Measurements from ENCODE around the gene SYTL2. TPM values are rescaled to one million over a fixed set of nuclear protein-coding genes. Genes with fewer than 3 reads are reported as not detected.

SYTL2 gene
- total RNA-seq, 4 donors from 2014 or later = 21.9 to 71.2 (median 28.8) TPM

DNA sequence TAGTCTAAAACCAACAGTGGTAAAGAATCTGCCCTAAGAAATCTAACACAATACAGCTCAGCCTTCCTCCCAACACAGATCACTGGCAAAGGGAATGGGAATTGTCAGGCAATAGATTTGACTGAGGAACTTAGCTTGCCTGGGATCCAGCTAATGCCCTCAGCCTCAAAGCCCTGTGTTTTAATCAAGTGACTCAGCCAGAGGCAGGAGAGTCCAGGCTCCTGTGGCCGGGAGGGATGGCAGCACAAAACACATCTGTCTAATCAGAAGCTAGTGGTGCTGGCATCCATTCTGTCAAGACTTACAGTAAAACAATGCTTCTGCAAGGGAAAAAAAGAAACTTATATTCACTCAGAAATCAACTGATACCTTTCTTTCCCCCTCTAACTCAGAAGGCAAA, 5.6 kb downstream of the SYTL2 start:
- no peak overlapping the region for H3K4me3 ChIP-seq
- no peak overlapping the region for H3K27ac ChIP-seq
- no peak for DNase-seq (ENCODE audit: low spot score in 2 of 2)
- TF ChIP-seq EP300 (IDR thresholded peaks at IDR 0.05) (no peak), POLR2A (IDR thresholded peaks at IDR 0.05) (no peak)
- TF ChIP-seq, protein P1, sequence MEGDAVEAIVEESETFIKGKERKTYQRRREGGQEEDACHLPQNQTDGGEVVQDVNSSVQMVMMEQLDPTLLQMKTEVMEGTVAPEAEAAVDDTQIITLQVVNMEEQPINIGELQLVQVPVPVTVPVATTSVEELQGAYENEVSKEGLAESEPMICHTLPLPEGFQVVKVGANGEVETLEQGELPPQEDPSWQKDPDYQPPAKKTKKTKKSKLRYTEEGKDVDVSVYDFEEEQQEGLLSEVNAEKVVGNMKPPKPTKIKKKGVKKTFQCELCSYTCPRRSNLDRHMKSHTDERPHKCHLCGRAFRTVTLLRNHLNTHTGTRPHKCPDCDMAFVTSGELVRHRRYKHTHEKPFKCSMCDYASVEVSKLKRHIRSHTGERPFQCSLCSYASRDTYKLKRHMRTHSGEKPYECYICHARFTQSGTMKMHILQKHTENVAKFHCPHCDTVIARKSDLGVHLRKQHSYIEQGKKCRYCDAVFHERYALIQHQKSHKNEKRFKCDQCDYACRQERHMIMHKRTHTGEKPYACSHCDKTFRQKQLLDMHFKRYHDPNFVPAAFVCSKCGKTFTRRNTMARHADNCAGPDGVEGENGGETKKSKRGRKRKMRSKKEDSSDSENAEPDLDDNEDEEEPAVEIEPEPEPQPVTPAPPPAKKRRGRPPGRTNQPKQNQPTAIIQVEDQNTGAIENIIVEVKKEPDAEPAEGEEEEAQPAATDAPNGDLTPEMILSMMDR (IDR thresholded peaks at IDR 0.05) = no peak
- peaks cover 0 to 7% (median 0%) of the 10 kb centered on the region in 4 donors for H3K4me1 ChIP-seq
- no peaks in the 10 kb centered on the region for H3K36me3 ChIP-seq
- WGBS, 2 donors = 20 to 25% methylated on average over 1 of the region's 1 CpG
- H3K27me3 ChIP-seq = no peaks in the 10 kb centered on the region
- no peaks in the 10 kb centered on the region for H3K9me3 ChIP-seq

DNA sequence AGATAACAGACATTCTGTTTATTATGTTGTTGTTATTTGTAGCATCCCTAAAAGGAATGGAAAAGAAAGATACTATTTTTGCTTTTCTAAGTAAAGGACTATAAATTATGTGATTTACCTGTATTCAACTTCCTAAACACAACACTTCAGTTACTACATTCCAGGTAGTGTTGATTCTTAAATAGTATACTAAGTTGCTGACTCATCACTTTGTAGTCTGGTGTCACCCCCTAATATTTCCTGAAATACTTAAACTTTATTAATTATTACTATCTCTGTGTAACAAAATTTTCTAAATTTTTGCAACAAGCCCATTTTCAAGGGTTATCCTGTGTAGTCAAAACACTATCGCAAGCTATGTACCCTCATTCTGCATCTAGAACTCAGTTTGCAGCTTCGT, 7.0 kb downstream of the SYTL2 start:
- Histone ChIP-seq H3K4me3 (no peak overlapping the region), H3K27ac (no peak overlapping the region), H3K4me1 (no peaks in the 10 kb centered on the region), H3K9me3 (no peaks in the 10 kb centered on the region), H3K27me3 (no peaks in the 10 kb centered on the region), H3K36me3 (no peaks in the 10 kb centered on the region)
- DNase-seq (ENCODE audit: low spot score in 2 of 2) = no peak
- whole genome bisulfite sequencing, 2 donors = 99 to 100% methylated on average over 2 of the region's 2 CpGs
- TF ChIP-seq, protein P1 (IDR thresholded peaks at IDR 0.05) = no peak
- TF ChIP-seq EP300 (IDR thresholded peaks at IDR 0.05) (no peak), POLR2A (IDR thresholded peaks at IDR 0.05) (no peak)

DNA sequence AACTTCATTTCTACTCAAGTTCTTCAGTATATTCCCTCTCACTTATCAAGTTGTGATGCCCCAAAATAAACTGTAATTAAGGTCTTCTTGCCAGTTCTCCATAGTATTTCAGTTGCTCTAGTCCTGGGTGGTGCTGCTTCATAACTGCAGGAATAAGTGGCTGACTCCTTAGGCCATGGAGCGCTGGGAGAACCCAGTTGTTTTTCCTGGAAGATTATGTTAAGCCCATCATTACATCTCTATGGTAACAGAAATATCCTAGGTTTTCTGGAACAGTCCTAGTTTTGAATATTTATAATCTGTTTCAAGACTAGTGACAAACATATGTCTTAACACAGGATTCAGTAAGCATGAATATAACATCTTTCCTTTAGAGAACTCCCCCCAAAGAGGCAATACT, 7.6 kb downstream of the SYTL2 start:
- H3K36me3 ChIP-seq = no peaks in the 10 kb centered on the region
- 68 to 72% methylated on average over 1 of the region's 1 CpG for WGBS, 2 donors
- H3K9me3 ChIP-seq = no peaks in the 10 kb centered on the region
- TF ChIP-seq, protein P1 (IDR thresholded peaks at IDR 0.05) = no peak
- TF ChIP-seq POLR2A (IDR thresholded peaks at IDR 0.05) (no peak), EP300 (IDR thresholded peaks at IDR 0.05) (no peak)
- H3K27me3 ChIP-seq = no peaks in the 10 kb centered on the region
- H3K4me1 ChIP-seq = no peaks in the 10 kb centered on the region
- no peak for DNase-seq (ENCODE audit: low spot score in 2 of 2)
- no peak overlapping the region for H3K4me3 ChIP-seq
- H3K27ac ChIP-seq = no peak overlapping the region

DNA sequence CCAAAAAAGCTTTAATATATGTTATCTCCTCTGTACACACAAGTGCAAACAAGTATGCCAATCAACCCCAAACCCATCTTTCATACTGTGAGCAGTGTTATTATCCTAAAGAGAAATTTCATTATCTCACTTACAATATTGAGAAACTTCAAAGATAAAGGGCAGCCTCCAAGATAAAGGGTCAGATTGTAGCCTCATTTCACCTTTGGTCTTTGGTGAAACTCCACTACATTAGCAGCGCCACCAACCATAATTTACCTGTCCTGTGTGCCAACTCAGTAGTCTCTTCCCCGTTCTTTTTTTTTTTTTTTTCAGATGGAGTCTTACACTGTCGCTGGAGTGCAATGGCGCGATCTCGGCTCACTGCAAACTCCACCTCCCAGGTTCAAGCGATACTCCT, 9.4 kb downstream of the SYTL2 start:
- no peak for DNase-seq (ENCODE audit: low spot score in 2 of 2)
- 94 to 96% methylated on average over 7 of the region's 7 CpGs for WGBS, 2 donors
- Histone ChIP-seq H3K36me3 (no peaks in the 10 kb centered on the region), H3K27ac (no peak overlapping the region), H3K4me1 (no peaks in the 10 kb centered on the region), H3K4me3 (no peak overlapping the region), H3K9me3 (no peaks in the 10 kb centered on the region), H3K27me3 (no peaks in the 10 kb centered on the region)
- TF ChIP-seq EP300 (IDR thresholded peaks at IDR 0.05) = no peak
- TF ChIP-seq, protein P1 (IDR thresholded peaks at IDR 0.05) = no peak
- no peak for TF ChIP-seq POLR2A (IDR thresholded peaks at IDR 0.05)

DNA sequence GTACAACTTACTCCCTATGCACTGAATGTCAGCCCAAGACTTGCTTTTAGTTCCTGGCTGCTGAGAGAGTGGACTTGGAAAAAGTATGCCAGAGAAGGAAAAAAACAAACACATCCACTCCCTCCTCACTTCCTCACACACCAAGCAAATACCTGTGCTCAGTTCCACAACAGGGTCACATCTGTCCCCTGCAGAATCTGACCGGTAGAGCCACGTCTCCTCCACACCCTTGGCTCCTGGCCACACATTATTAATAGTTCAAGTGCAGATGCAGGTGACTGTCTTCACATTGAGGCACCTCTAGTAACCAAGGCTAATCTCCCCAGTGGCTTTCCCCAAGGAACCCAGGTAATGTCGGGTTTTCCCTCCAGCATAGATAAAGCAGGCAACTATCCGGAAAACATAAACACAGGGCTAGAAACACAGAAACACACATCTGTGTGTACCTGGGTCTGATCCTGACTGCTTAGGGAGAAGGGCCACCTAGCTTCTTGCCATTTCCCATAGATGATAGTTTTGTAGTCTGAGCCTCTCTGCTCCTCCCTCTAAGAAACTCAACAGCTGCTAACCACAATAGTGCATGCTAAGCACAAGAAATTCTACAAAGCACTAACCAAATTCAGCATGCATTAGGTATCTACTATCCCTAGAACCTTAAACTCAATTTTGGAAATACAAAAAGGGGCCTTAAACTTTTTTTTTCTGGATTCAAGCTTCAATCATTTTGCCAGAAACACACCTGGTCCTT, 10.2 kb downstream of the SYTL2 start:
- H3K4me1 ChIP-seq = peaks cover 0 to 2% (median 0%) of the 10 kb centered on the region in 4 donors
- no peak overlapping the region for H3K4me3 ChIP-seq
- H3K9me3 ChIP-seq = no peaks in the 10 kb centered on the region
- no peaks in the 10 kb centered on the region for H3K36me3 ChIP-seq
- TF ChIP-seq, protein P1 (IDR thresholded peaks at IDR 0.05) = no peak
- TF ChIP-seq POLR2A (IDR thresholded peaks at IDR 0.05) (no peak), EP300 (IDR thresholded peaks at IDR 0.05) (no peak)
- no peaks in the 10 kb centered on the region for H3K27me3 ChIP-seq
- H3K27ac ChIP-seq = no peak overlapping the region
- 79 to 87% methylated on average over 4 of the region's 4 CpGs for WGBS, 2 donors
- no peak for DNase-seq (ENCODE audit: low spot score in 2 of 2)

Measured in tibial nerve (tissue), 4 donors.